ENCODE results near the gene C2CD5.
A peak's percentile ranks its signal among the peaks of the same experiment; 100 is the strongest.
"Not testable (repeated sequence)": the region's sequence is repeated elsewhere in the genome, so short reads cannot be mapped to it uniquely, and the experiment has no call there.

Gene C2CD5

GRCh38 chr12:22562036-22563028 lies 18.0 kb upstream of the C2CD5 start:
- no peak for TF ChIP-seq CTCF (IDR thresholded peaks at IDR 0.05; ENCODE audit: insufficient read depth, low read length, poor library complexity, severe bottlenecking)
- H3K4me3 ChIP-seq (replicated peaks; ENCODE audit: low read depth, low read length) = no peak overlapping the region
- no peaks in the 10 kb centered on the region for H3K36me3 ChIP-seq (ENCODE audit: control insufficient read depth, insufficient read depth, low read length)
- H3K27me3 ChIP-seq (replicated peaks; ENCODE audit: control insufficient read depth, insufficient read depth, low read length) = no peaks in the 10 kb centered on the region; the same call in 1 of the 2 replicates
- DNase-seq (ENCODE audit: extremely low read depth, insufficient read length) = no peak

- not testable (repeated sequence) for H3K4me3 ChIP-seq (replicated peaks; ENCODE audit: low read depth, low read length); H3K36me3 ChIP-seq (ENCODE audit: control insufficient read depth, insufficient read depth, low read length); DNase-seq (ENCODE audit: extremely low read depth, insufficient read length); H3K27me3 ChIP-seq (replicated peaks; ENCODE audit: control insufficient read depth, insufficient read depth, low read length)
Observed at GRCh38 chr12:22554750-22555149, 10.4 kb upstream of the C2CD5 start.

GRCh38 chr12:22551624-22552023 lies 7.3 kb upstream of the C2CD5 start:
- no peaks in the 10 kb centered on the region for H3K27me3 ChIP-seq (replicated peaks; ENCODE audit: control insufficient read depth, insufficient read depth, low read length)
- H3K36me3 ChIP-seq (ENCODE audit: control insufficient read depth, insufficient read depth, low read length) = no peaks in the 10 kb centered on the region
- TF ChIP-seq CTCF (IDR thresholded peaks at IDR 0.05; ENCODE audit: insufficient read depth, low read length, poor library complexity, severe bottlenecking) = no peak
- no peak overlapping the region for H3K4me3 ChIP-seq (replicated peaks; ENCODE audit: low read depth, low read length)
- DNase-seq (ENCODE audit: extremely low read depth, insufficient read length) = no peak

- H3K4me3 ChIP-seq (replicated peaks; ENCODE audit: low read depth, low read length) = no peak overlapping the region
- no peak for TF ChIP-seq CTCF (IDR thresholded peaks at IDR 0.05; ENCODE audit: insufficient read depth, low read length, poor library complexity, severe bottlenecking)
- no peak for DNase-seq (ENCODE audit: extremely low read depth, insufficient read length)
- no peaks in the 10 kb centered on the region for H3K36me3 ChIP-seq (ENCODE audit: control insufficient read depth, insufficient read depth, low read length)
- no peaks in the 10 kb centered on the region for H3K27me3 ChIP-seq (replicated peaks; ENCODE audit: control insufficient read depth, insufficient read depth, low read length)
Observed at GRCh38 chr12:22545255-22545654, 913 bp upstream of the C2CD5 start.

GRCh38 chr12:22543246-22544037 lies 900 bp downstream of the C2CD5 start:
- H3K4me3 ChIP-seq (replicated peaks; ENCODE audit: low read depth, low read length) = peak overlapping the region; percentile 80
- peak; percentile 76 for DNase-seq (ENCODE audit: extremely low read depth, insufficient read length)
- H3K36me3 ChIP-seq (ENCODE audit: control insufficient read depth, insufficient read depth, low read length) = no peaks in the 10 kb centered on the region
- H3K27me3 ChIP-seq (replicated peaks; ENCODE audit: control insufficient read depth, insufficient read depth, low read length) = no peaks in the 10 kb centered on the region
- no peak for TF ChIP-seq CTCF (IDR thresholded peaks at IDR 0.05; ENCODE audit: insufficient read depth, low read length, poor library complexity, severe bottlenecking)
